GM21529 (cell line): ENCODE measurements around the gene NDUFA7.
"Not testable (repeated sequence)": the region's sequence is repeated elsewhere in the genome, so short reads cannot be mapped to it uniquely, and the experiment has no call there.

Experiments
- ATAC-seq: cut with Tn5 transposase; IDR thresholded peaks from one replicate; pipeline ENCODE4 v1.9.1; 2021; ENCODE audit not compliant: unreplicated experiment

The NDUFA7 gene

GRCh38 chr19:8342316-8342683 is 21.1 kb upstream of the NDUFA7 start:
- ATAC-seq, result no peak

- ATAC-seq, result not testable (repeated sequence)
These were observed 20.3 kb upstream of the NDUFA7 start for GRCh38 chr19:8341504-8341903.

GRCh38 chr19:8340341-8341096 is 19.3 kb upstream of the NDUFA7 start:
- ATAC-seq, result no peak

GRCh38 chr19:8338835-8339234 is 17.7 kb upstream of the NDUFA7 start:
- ATAC-seq, result no peak

DNA sequence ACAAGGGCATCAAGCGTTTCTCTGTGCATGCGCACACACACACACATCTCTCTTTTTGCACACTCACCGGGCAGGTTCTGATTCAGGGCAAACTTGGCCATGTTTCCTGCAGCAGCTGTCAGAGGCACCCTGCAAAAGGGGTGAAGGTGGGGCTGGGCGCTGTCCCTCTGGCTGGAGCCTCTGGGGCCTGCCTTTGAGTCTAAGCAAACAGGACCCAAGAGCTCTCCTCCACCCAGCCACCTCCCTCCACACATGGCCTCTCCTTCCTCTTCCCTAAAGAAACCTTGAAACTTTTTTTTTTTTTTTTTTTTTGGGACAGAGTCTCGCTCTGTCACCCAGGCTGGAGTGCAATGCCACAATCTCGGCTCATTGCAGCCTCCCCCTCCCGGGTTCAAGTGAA is 16.6 kb upstream of the NDUFA7 start:
- no peak for ATAC-seq

- ATAC-seq, result no peak
These were observed 15.5 kb upstream of the NDUFA7 start for GRCh38 chr19:8336660-8337059.

DNA sequence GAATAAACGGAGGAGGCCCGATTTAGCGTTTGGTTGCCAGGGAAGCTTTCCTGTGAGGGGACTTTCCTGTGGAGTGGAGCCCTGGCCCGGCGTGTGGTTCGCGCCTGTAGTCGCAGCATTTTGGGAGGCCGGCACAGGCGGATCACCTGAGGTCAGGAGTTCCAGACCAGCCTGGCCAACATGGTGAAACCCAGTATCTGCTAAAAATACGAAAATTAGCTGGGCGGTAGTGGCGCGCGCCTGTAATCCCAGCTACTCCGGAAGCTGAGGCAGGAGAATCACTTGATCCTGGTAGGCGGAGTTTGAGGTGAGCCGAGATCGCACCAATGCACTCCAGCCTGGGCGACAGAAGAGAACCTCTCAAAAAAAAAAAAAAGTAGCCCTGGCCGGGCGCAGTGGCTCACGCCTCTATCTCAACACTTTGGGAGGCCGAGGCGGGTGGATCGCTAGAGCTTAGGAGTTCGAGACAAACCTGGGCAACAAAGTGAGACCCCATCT is 14.9 kb upstream of the NDUFA7 start:
- no peak for ATAC-seq

GRCh38 chr19:8335343-8336071 is 14.3 kb upstream of the NDUFA7 start:
- ATAC-seq, result no peak

GRCh38 chr19:8334458-8335342 is 13.5 kb upstream of the NDUFA7 start:
- no peak for ATAC-seq

DNA sequence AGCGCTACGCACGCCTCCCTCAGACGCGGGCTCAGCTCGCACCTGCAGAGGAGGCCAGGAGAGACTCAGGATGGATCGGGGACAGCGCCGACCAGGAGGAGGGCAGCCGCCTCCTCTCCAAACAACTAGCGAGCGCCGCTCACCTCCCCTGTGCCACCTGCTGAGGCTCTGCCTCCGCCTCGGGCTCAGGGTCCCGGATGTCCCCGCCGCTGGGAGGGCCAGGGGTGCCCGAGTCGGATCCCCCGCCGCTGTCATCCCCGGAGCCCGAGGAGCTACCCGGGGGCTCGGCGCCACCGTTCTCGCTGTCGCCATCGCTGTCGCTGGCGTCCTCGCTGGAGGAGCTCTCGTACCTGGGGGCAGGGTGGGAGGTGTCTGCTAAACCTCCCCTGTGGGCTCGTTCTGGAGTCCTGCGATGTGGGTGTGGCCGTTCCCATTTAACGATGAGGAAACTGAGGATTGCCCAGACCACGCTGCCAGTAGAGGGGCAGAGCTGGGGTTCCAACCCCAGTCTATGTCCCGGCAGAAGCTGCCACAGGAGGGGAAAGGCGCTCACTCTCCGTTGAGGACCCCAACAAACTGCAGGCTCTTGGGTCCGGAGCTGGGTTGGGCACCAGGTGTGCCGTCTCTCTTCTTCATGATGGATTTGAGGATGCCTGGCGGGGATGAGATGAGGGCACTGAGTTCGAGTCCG is 12.7 kb upstream of the NDUFA7 start:
- ATAC-seq, result no peak

DNA sequence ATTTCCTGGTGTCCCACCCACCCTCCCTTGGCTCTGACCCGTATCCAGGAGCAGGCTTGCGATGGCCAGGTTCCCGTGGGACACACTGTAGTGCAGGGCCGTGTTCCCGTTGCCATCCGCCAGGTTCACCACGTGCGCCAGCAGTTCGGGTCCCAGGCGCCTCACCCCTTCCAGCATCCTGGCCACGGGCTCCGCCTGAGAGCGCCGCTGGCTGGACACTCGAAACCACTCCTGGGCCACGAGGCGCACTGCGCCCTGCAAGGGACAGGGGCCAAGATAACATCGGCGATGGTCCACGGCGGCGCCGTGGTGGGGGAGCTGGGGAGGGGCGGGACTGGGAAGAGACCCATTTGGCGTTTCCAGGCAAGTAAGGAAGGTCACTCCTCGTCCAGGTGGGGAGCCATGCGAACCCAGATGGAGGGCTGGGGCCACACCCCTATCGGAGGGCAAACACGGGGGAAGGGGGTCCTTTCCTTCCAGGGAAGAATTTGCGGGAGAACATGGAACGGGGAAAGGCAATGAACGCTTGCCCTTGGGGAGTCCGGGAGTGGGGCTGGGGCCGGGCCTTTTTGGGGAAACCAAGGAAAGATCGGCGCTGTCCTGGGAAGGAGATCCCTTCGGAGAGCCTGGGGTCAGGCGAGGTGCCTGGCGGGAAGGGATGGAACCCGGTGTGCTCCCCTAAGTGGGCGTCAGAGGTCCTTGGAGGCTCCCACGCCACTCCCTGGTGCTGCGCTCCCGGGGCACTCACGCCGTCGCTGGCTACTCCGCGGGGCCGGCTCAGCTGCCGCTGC is 12.0 kb upstream of the NDUFA7 start:
- ATAC-seq, result no peak

- ATAC-seq, result no peak
These were observed 10.2 kb upstream of the NDUFA7 start for GRCh38 chr19:8331263-8331845.

- no peak for ATAC-seq
These were observed 8.8 kb upstream of the NDUFA7 start for GRCh38 chr19:8329996-8330395.

DNA sequence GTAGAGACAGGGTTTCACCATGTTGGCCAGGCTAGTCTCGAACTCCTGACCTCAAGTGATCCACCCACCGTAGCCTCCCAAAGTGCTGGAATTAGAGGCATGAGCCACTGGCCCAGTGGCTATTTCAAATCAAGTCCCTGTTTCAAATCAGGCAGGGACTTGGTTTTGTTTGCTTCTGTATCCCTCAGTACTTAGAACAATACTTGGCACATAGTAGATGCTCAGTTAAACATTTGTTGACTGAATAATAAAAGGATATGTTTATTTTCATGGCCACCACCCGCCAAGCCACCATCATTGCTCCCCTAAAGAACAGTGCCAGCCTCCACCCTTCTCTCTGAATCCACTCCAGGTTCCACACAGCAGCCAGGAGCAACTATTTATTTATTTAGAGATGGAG is 4.3 kb upstream of the NDUFA7 start:
- ATAC-seq, result no peak

DNA sequence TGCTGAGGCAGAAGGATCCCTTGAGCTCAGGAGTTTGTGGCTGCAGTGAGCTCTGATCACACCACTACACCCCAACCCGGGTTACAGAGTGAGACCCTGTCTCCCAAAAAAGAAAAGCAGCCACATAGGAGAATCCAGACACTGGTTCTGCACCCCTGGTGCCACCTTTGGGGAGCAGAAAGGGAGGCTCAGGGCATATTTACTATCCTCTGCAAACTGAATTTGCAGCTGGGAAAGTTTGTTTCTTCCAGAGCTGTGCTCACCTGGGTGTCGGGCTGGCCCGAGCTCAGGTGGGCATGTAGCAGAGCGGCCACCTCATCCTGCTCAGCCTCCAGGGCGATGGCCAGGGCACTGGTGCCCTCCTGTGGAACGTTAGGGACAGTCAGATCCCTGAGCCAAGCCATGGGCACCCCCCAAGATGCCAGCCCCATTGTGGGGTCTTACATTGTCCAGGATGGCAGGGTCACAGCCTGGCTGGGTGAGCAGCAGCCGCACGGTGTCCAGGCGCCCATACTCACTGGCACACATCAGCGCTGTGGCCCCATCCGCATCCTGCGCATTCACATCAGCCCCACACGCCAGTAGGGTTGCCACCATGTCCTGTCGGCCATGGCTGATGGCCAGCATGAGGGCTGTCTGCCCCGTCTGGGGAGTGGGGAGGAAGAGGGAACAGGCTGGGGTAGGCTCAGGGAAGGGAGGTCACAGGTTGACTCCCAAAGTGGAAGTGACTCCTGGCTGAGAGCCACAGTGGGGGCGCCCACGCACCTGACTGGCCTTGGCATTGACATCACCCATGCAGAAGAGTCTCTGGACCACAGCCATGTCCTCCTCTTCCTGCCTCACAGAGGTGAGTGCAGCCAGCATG is 3.2 kb upstream of the NDUFA7 start:
- ATAC-seq, result no peak

GRCh38 chr19:8323781-8324185 is 2.6 kb upstream of the NDUFA7 start:
- no peak for ATAC-seq

GRCh38 chr19:8322638-8322997 is 1.4 kb upstream of the NDUFA7 start:
- ATAC-seq, result no peak

DNA sequence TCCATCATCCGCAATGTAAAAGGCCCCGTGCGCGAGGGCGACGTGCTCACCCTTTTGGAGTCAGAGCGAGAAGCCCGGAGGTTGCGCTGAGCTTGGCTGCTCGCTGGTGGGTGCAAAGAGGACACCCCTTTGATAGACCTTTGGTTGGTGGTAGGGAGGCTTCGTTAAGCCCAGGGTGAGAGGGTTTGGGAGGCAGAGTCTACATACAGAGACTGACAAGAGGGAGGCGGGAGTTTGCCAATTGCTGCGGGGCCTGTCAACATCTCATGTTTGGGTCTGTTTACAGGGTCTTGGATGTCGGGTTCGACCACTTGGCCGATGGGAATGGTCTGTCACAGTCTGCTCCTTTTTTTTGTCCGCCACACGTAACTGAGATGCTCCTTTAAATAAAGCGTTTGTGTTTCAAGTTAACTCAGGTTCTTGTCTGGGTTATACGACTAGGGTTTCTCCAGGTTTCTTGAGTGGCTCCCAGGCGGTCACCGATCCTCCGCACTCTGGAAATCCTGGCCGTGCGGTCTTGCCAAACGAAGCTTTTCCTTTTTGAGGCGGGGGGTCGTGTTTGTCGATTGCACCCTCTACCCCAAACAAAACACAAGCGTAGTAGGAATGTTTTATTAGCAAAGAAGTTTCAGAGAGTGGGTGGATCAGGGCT is 937 bp upstream of the NDUFA7 start:
- no peak for ATAC-seq
